ENCODE measurements around the gene MLXIP. TPM values are rescaled to one million over a fixed set of nuclear protein-coding genes. Genes with fewer than 3 reads are reported as not detected.
A peak's percentile ranks its signal among the peaks of the same experiment; 100 is the strongest.

Gene MLXIP
- total RNA-seq, 4 donors from 2014 or later = 34.0 to 70.1 (median 46.2) TPM

- Histone ChIP-seq H3K4me1 (peaks cover 19 to 35% of the 10 kb centered on the region in 2 donors), H3K4me3 (replicated peaks in 1 of 3) (no peak overlapping the region), H3K27me3 (no peaks in the 10 kb centered on the region), H3K27ac (no peak overlapping the region), H3K9me3 (no peaks in the 10 kb centered on the region), H3K36me3 (peaks cover 30 to 37% of the 10 kb centered on the region in 2 donors)
- DNase-seq = no peak
- TF ChIP-seq POLR2A (IDR thresholded peaks at IDR 0.05) (no peak), CTCF (IDR thresholded peaks at IDR 0.05) (no peak)
- WGBS, 2 donors = 85 to 87% methylated on average over 9 to 13 of the region's 13 CpGs
- intact Hi-C loops (cut with DNase I) = loop anchor here (5.0 kb wide), 2 partner anchors 67 to 208 kb away; partner anchors contain the start of gene CFAP251
Observed at GRCh38 chr12:122125452-122126341, 47.1 kb downstream of the MLXIP start.

- intact Hi-C loops (cut with DNase I) = loop anchor here (5.0 kb wide), 2 partner anchors 66 to 209 kb away; partner anchors contain the start of gene CFAP251
- peaks cover 15 to 35% of the 10 kb centered on the region in 2 donors for H3K4me1 ChIP-seq
- no peak for DNase-seq
- WGBS, 2 donors = 78 to 86% methylated on average over 7 of the region's 7 CpGs
- no peak overlapping the region for H3K27ac ChIP-seq
- H3K9me3 ChIP-seq = no peaks in the 10 kb centered on the region
- no peak overlapping the region for H3K4me3 ChIP-seq (replicated peaks in 1 of 3)
- H3K27me3 ChIP-seq = no peaks in the 10 kb centered on the region
- peaks cover 34 to 39% of the 10 kb centered on the region in 2 donors for H3K36me3 ChIP-seq
- no peak for TF ChIP-seq CTCF (IDR thresholded peaks at IDR 0.05)
- no peak for TF ChIP-seq POLR2A (IDR thresholded peaks at IDR 0.05)
Observed at GRCh38 chr12:122126342-122126635, 47.7 kb downstream of the MLXIP start.

GRCh38 chr12:122126713-122127597 is 48.4 kb downstream of the MLXIP start:
- Histone ChIP-seq H3K27me3 (no peaks in the 10 kb centered on the region), H3K4me3 (replicated peaks in 1 of 3) (no peak overlapping the region), H3K4me1 (peaks cover 12 to 29% of the 10 kb centered on the region in 2 donors), H3K27ac (no peak overlapping the region), H3K9me3 (no peaks in the 10 kb centered on the region), H3K36me3 (peaks cover 39% of the 10 kb centered on the region in 2 donors)
- peak; percentile 41 to 42 for DNase-seq
- intact Hi-C loops (cut with DNase I) = loop anchor here (5.0 kb wide), 2 partner anchors 65 to 210 kb away; partner anchors contain the start of gene CFAP251
- TF ChIP-seq CTCF (IDR thresholded peaks at IDR 0.05) (peak in 1 of 6 experiments; percentile 30), POLR2A (IDR thresholded peaks at IDR 0.05) (no peak)
- 82 to 88% methylated on average over 11 to 13 of the region's 15 CpGs for WGBS, 2 donors

- Histone ChIP-seq H3K36me3 (peaks cover 47 to 48% of the 10 kb centered on the region in 2 donors), H3K9me3 (no peaks in the 10 kb centered on the region), H3K4me3 (replicated peaks in 1 of 3) (no peak overlapping the region), H3K27me3 (no peaks in the 10 kb centered on the region), H3K4me1 (peaks cover 8 to 25% of the 10 kb centered on the region in 2 donors), H3K27ac (peak overlapping the region in 1 of 3 donors; percentile 6)
- no peak for DNase-seq
- WGBS, 2 donors = 96 to 100% methylated on average over 2 to 4 of the region's 13 CpGs
- intact Hi-C loops (cut with DNase I) = loop anchor here (5.0 kb wide), 2 partner anchors 64 to 211 kb away; partner anchors contain the start of gene CFAP251
- no peak for TF ChIP-seq CTCF (IDR thresholded peaks at IDR 0.05)
- TF ChIP-seq POLR2A (IDR thresholded peaks at IDR 0.05) = no peak
Observed at GRCh38 chr12:122127839-122128238, 49.3 kb downstream of the MLXIP start.
